Left lung (tissue), 10 donors: ENCODE data around the gene DGCR2. TPM values are rescaled to one million over a fixed set of nuclear protein-coding genes. Genes with fewer than 3 reads are reported as not detected.
"Not testable (repeated sequence)": the region's sequence is repeated elsewhere in the genome, so short reads cannot be mapped to it uniquely, and the experiment has no call there.

Experiments used
- ATAC-seq: fragments of 200-7000 bp; cut with Tn5 transposase; one replicate; pipeline ENCODE4 v1.9.1; 2020; ENCODE audit warnings: moderate library complexity
- DNase-seq, 4 donors: peaks; one replicate each; pipeline ENCODE4 v3.0.0-alpha.2; 2013 to 2020
- H3K27ac ChIP-seq, 2 donors: fragments of 200-600 bp; sonication (generic) in 1 of 2; one replicate each; pipeline versions ENCODE4 v1.5.0 to v1.8.0; 2020 to 2021
- H3K27me3 ChIP-seq, 2 donors: fragments of 200-600 bp; sonication (generic) in 1 of 2; one replicate each; pipeline versions ENCODE4 v1.5.0 to v1.8.0; 2020 to 2021
- H3K36me3 ChIP-seq, 2 donors: fragments of 200-600 bp; sonication (generic) in 1 of 2; one replicate each; pipeline versions ENCODE4 v1.5.0 to v1.8.0; 2020 to 2021
- H3K4me1 ChIP-seq, 2 donors: fragments of 200-600 bp; one replicate each; pipeline ENCODE4 v1.8.0; 2021
- H3K4me3 ChIP-seq, 2 donors: fragments of 200-600 bp; sonication (generic) in 1 of 2; one replicate each; pipeline versions ENCODE4 v1.5.0 to v1.8.0; 2020 to 2021; ENCODE audit warnings: mild to moderate bottlenecking in 1 of 2
- H3K9me3 ChIP-seq, 2 donors: fragments of 200-600 bp; sonication (generic) in 1 of 2; one replicate each; pipeline versions ENCODE4 v1.5.0 to v1.8.0; 2020 to 2021
- CTCF ChIP-seq, 2 donors: fragments of 200-600 bp; sonication (generic) in 1 of 2; IDR thresholded peaks; one replicate each; pipeline versions ENCODE4 v1.5.0 to v1.8.0; 2021; ENCODE audit warnings: antibody characterized with exemption in 2 of 2
- intact Hi-C, 2 donors: fragments of 100-400 bp; cut with DNase I; formaldehyde crosslinking; loops; one replicate each; pipeline versions ENCODE4 v1.11.2 to v1.14.2; 2022
- polyA plus RNA-seq, 6 donors: library from polyadenylated mRNA; unstranded; fragments of 120-200 nt; gene quantifications; one replicate each; pipeline ENCODE4 v1.2.1, GENCODE V29; 2013; ENCODE audit not compliant: insufficient read length in 6 of 6
- total RNA-seq, 2 donors: library from RNA; stranded (reverse); fragmentation: NEBNext Ultra II Directional; extraction: Animal tissue kit (Norgen Biotek cat#: 25700); gene quantifications; one replicate each; pipeline ENCODE4 v1.2.1, GENCODE V29; 2021
- donor health status: DM: no; HTN: yes; CAD: no.
- donor health status: DM: no; HTN: no; CAD: no.

DGCR2 gene
- total and polyA plus RNA-seq, 8 donors: 55.8 to 87.0 (median 68.2) TPM

- DNase-seq: peak in 1 of 4 donors; percentile 6
- intact Hi-C loops: no loop called here
Measured at GRCh38 chr22:19051381-19052072, 70.7 kb downstream of the DGCR2 start.

GRCh38 chr22:19050847-19051246 lies 71.4 kb downstream of the DGCR2 start:
- intact Hi-C loops: not testable (repeated sequence)
- peaks cover 0 to 99% of the 10 kb centered on the region in 2 donors for H3K36me3 ChIP-seq
- peak in 1 of 4 donors; percentile 6 for DNase-seq

More at GRCh38 chr22:19051381-19052072, 70.7 kb downstream of the DGCR2 start:
- Histone ChIP-seq H3K9me3 (no peaks in the 10 kb centered on the region), H3K36me3 (peaks cover 0 to 99% of the 10 kb centered on the region in 2 donors), H3K4me3 (no peak overlapping the region), H3K27ac (no peak overlapping the region), H3K4me1 (no peaks in the 10 kb centered on the region), H3K27me3 (no peaks in the 10 kb centered on the region)
- TF ChIP-seq CTCF (IDR thresholded peaks at IDR 0.05): no peak
- ATAC-seq: peak; percentile 40

GRCh38 chr22:19050117-19050516 lies 72.1 kb downstream of the DGCR2 start:
- no peak overlapping the region for H3K4me3 ChIP-seq
- TF ChIP-seq CTCF (IDR thresholded peaks at IDR 0.05): no peak
- H3K27me3 ChIP-seq: no peaks in the 10 kb centered on the region
- peaks cover 0 to 99% of the 10 kb centered on the region in 2 donors for H3K36me3 ChIP-seq
- H3K4me1 ChIP-seq: no peaks in the 10 kb centered on the region
- H3K27ac ChIP-seq: no peak overlapping the region
- no peaks in the 10 kb centered on the region for H3K9me3 ChIP-seq
- DNase-seq: no peak
- intact Hi-C loops: no loop called here
- no peak for ATAC-seq

More at GRCh38 chr22:19050847-19051246, 71.4 kb downstream of the DGCR2 start:
- H3K4me1 ChIP-seq, H3K27me3 ChIP-seq, H3K27ac ChIP-seq, H3K4me3 ChIP-seq, ATAC-seq, H3K9me3 ChIP-seq: not testable (repeated sequence)

- intact Hi-C loops: no loop called here
Measured at GRCh38 chr22:19048531-19048930, 73.7 kb downstream of the DGCR2 start.

GRCh38 chr22:19047993-19048392 lies 74.2 kb downstream of the DGCR2 start:
- DNase-seq (no peak), ATAC-seq (no peak)
- Histone ChIP-seq H3K9me3 (no peaks in the 10 kb centered on the region), H3K27me3 (no peaks in the 10 kb centered on the region), H3K4me3 (no peak overlapping the region), H3K36me3 (peaks cover 0 to 99% of the 10 kb centered on the region in 2 donors), H3K27ac (no peak overlapping the region), H3K4me1 (no peaks in the 10 kb centered on the region)
- intact Hi-C loops: no loop called here
- no peak for TF ChIP-seq CTCF (IDR thresholded peaks at IDR 0.05)

More at GRCh38 chr22:19048531-19048930, 73.7 kb downstream of the DGCR2 start:
- no peak for TF ChIP-seq CTCF (IDR thresholded peaks at IDR 0.05)
- peaks cover 0 to 99% of the 10 kb centered on the region in 2 donors for H3K36me3 ChIP-seq
- no peaks in the 10 kb centered on the region for H3K9me3 ChIP-seq
- no peak overlapping the region for H3K4me3 ChIP-seq
- peak in 1 of 4 donors; percentile 8 for DNase-seq
- no peak for ATAC-seq
- H3K4me1 ChIP-seq: no peaks in the 10 kb centered on the region
- no peak overlapping the region for H3K27ac ChIP-seq
- no peaks in the 10 kb centered on the region for H3K27me3 ChIP-seq
